Panc1 (cell line): ENCODE results near the gene HGFAC. TPM values are rescaled to one million over a fixed set of nuclear protein-coding genes. Genes with fewer than 3 reads are reported as not detected.

Source experiments
- ATAC-seq: fragments of 200-7000 bp; cut with Tn5 transposase; 2 replicates; pipeline ENCODE4 v1.9.1; 2020; ENCODE audit warnings: mild to moderate bottlenecking, moderate library complexity
- BruUV-seq: library from RNA; stranded (reverse); fragments of 400-500 nt; replicated peaks from 2 replicates; lab custom pipeline; 2021; lab: Mats Ljungman, UMichigan
- CTCF ChIA-PET: fragments of 300-600 bp; sonication (Branson Sonifier 250); formaldehyde crosslinking; loops from one replicate; lab custom pipeline; 2022; ENCODE audit warnings: antibody characterized with exemption; lab: Charles Lee
- POLR2A ChIA-PET: fragments of 300-600 bp; sonication (Branson Sonifier 250); formaldehyde crosslinking; loops from one replicate; lab custom pipeline; 2022; ENCODE audit warnings: antibody characterized with exemption; lab: Charles Lee
- DNase-seq: peaks from one replicate; pipeline ENCODE4 v3.0.0-alpha.2; 2010; ENCODE audit warnings: low read depth, low spot score
- H3K27ac ChIP-seq: 2 replicates; pipeline ENCODE4 v1.5.1; 2011; ENCODE audit warnings: mild to moderate bottlenecking, low read length, inconsistent platforms
- H3K27me3 ChIP-seq: fragments of 200-500 bp; sonication (Bioruptor generic); 2 replicates; pipeline ENCODE4 v1.6.0; 2014; ENCODE audit warnings: low read length, inconsistent platforms; ENCODE audit not compliant: control insufficient read depth, insufficient read depth
- H3K36me3 ChIP-seq: fragments of 200-500 bp; sonication (Bioruptor generic); 2 replicates; pipeline ENCODE4 v1.5.1; 2014; ENCODE audit warnings: inconsistent platforms, mild to moderate bottlenecking, low read length, moderate library complexity; ENCODE audit not compliant: control insufficient read depth, insufficient read depth
- H3K4me1 ChIP-seq: 2 replicates; pipeline ENCODE4 v1.5.1; 2011; ENCODE audit warnings: inconsistent platforms, mild to moderate bottlenecking, low read length, moderate library complexity; ENCODE audit not compliant: control insufficient read depth, insufficient read depth
- H3K4me3 ChIP-seq, 2 experiments: 2 replicates each; pipeline ENCODE4 v1.5.1; 2011 to 2012; ENCODE audit warnings: low read depth in 2 of 2, low read length in 2 of 2, mild to moderate bottlenecking in 2 of 2, inconsistent platforms in 1 of 2, moderate library complexity in 1 of 2
- H3K9me3 ChIP-seq: fragments of 200-500 bp; sonication (Bioruptor generic); 2 replicates; pipeline ENCODE4 v1.5.1; 2014; ENCODE audit warnings: low read depth, mild to moderate bottlenecking, inconsistent platforms, low read length, moderate library complexity; ENCODE audit not compliant: control insufficient read depth, insufficient read depth
- POLR2AphosphoS5 ChIP-seq: IDR thresholded peaks from 2 replicates; pipeline ENCODE4 v1.6.1; 2012; ENCODE audit warnings: mild to moderate bottlenecking, low read depth, low read length, moderate library complexity
- SIN3A ChIP-seq: IDR thresholded peaks from 2 replicates; pipeline ENCODE4 v1.6.1; 2012; ENCODE audit warnings: low read depth, mild to moderate bottlenecking, low read length, moderate library complexity, borderline replicate concordance; ENCODE audit not compliant: insufficient read depth
- TCF7L2 ChIP-seq: IDR thresholded peaks from 2 replicates; pipeline ENCODE4 v1.6.1; 2011; ENCODE audit warnings: mild to moderate bottlenecking, low read depth, low read length, inconsistent platforms
- in situ Hi-C: cut with HindIII; loops from 2 replicates; pipeline ENCODE4 v1.10.0; 2016; ENCODE audit warnings: low sequenced_read_pairs, low pct_unique_long_range_greater_than_20kb
- intact Hi-C: fragments of 100-400 bp; cut with micrococcal nuclease; formaldehyde crosslinking; loops from one replicate; pipeline ENCODE4 v1.10.0; 2022; ENCODE audit not compliant: unreplicated experiment
- total RNA-seq: library from RNA; stranded (reverse); gene quantifications from one replicate; pipeline ENCODE4 v1.2.1, GENCODE V29; 2021; ENCODE audit not compliant: unreplicated experiment
- TF ChIP-seq, protein P1 (sequence below): fragments of 450-650 bp; IDR thresholded peaks from 2 replicates; pipeline ENCODE4 v1.5.1; 2017; ENCODE audit warnings: mild to moderate bottlenecking
- TF ChIP-seq, protein P2 (sequence below), 2 experiments: IDR thresholded peaks; 2 replicates each; pipeline ENCODE4 v1.6.1; 2011 to 2012; ENCODE audit warnings: low read depth in 2 of 2, control low read depth in 1 of 2, low read length in 1 of 2, mild to moderate bottlenecking in 1 of 2, moderate library complexity in 1 of 2; ENCODE audit not compliant: insufficient read depth in 1 of 2

Gene HGFAC
- total RNA-seq, 1 experiment from 2014 or later = 0.59 TPM

DNA sequence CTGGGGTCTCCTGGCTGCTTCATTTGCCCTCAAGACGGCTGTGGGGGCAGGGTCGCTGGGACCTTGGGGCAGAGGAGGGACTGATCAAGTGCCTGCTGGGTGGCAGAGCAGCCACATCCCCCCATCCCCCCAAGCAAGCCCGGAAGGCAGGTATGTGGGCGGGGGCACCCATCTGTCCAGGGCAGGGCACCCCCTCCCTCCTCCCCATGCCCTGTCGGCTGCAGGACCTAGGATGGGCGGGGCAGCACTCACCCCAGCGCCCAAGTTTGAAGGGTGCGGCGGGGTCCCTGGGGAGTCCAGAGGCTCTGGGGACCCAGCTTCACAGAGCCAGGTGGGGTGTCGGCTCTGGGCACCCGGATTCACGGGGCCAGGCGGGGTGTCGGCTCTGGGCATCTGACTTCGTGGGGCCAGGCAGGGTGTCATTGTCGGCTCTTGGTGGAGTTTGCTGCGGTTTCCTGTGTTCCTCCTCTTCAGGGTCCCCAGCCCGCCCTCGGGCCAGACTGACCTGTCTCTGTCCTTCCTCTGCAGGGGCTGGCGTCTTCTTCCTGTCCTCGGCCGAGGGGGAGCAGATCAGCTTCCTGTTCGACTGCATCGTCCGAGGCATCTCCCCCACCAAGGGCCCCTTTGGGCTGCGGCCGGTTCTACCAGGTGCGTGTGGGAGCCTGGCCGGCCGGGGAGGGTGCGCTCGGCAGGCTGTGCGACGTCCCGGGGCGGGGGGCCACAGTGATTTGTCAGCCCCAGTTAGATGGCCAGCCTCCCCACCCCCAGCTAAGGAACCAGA is 43.4 kb downstream of the HGFAC start:
- H3K4me1 ChIP-seq = peaks cover 14% of the 10 kb centered on the region
- intact Hi-C loops = no loop called here
- ChIA-PET CTCF (no interaction called here), POLR2A (no interaction called here)
- no peaks in the 10 kb centered on the region for H3K9me3 ChIP-seq
- no TSS peak for BruUV-seq
- in situ Hi-C loops = no loop called here
- no peaks in the 10 kb centered on the region for H3K27me3 ChIP-seq
- ATAC-seq (no peak), DNase-seq (no peak)
- no peak overlapping the region for H3K27ac ChIP-seq
- no peaks in the 10 kb centered on the region for H3K36me3 ChIP-seq
- H3K4me3 ChIP-seq = no peak overlapping the region; a peak in 1 of 4 replicates
- no peak for TF ChIP-seq SIN3A
- TF ChIP-seq, protein P1, sequence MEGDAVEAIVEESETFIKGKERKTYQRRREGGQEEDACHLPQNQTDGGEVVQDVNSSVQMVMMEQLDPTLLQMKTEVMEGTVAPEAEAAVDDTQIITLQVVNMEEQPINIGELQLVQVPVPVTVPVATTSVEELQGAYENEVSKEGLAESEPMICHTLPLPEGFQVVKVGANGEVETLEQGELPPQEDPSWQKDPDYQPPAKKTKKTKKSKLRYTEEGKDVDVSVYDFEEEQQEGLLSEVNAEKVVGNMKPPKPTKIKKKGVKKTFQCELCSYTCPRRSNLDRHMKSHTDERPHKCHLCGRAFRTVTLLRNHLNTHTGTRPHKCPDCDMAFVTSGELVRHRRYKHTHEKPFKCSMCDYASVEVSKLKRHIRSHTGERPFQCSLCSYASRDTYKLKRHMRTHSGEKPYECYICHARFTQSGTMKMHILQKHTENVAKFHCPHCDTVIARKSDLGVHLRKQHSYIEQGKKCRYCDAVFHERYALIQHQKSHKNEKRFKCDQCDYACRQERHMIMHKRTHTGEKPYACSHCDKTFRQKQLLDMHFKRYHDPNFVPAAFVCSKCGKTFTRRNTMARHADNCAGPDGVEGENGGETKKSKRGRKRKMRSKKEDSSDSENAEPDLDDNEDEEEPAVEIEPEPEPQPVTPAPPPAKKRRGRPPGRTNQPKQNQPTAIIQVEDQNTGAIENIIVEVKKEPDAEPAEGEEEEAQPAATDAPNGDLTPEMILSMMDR = no peak
- TF ChIP-seq, protein P2, sequence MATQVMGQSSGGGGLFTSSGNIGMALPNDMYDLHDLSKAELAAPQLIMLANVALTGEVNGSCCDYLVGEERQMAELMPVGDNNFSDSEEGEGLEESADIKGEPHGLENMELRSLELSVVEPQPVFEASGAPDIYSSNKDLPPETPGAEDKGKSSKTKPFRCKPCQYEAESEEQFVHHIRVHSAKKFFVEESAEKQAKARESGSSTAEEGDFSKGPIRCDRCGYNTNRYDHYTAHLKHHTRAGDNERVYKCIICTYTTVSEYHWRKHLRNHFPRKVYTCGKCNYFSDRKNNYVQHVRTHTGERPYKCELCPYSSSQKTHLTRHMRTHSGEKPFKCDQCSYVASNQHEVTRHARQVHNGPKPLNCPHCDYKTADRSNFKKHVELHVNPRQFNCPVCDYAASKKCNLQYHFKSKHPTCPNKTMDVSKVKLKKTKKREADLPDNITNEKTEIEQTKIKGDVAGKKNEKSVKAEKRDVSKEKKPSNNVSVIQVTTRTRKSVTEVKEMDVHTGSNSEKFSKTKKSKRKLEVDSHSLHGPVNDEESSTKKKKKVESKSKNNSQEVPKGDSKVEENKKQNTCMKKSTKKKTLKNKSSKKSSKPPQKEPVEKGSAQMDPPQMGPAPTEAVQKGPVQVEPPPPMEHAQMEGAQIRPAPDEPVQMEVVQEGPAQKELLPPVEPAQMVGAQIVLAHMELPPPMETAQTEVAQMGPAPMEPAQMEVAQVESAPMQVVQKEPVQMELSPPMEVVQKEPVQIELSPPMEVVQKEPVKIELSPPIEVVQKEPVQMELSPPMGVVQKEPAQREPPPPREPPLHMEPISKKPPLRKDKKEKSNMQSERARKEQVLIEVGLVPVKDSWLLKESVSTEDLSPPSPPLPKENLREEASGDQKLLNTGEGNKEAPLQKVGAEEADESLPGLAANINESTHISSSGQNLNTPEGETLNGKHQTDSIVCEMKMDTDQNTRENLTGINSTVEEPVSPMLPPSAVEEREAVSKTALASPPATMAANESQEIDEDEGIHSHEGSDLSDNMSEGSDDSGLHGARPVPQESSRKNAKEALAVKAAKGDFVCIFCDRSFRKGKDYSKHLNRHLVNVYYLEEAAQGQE (IDR thresholded peaks at IDR 0.05; ENCODE audit: insufficient read depth in 1 of 2, low read depth in 2 of 2, low read length in 1 of 2) = no peak
- no peak for TF ChIP-seq TCF7L2
- no peak for TF ChIP-seq POLR2AphosphoS5

DNA sequence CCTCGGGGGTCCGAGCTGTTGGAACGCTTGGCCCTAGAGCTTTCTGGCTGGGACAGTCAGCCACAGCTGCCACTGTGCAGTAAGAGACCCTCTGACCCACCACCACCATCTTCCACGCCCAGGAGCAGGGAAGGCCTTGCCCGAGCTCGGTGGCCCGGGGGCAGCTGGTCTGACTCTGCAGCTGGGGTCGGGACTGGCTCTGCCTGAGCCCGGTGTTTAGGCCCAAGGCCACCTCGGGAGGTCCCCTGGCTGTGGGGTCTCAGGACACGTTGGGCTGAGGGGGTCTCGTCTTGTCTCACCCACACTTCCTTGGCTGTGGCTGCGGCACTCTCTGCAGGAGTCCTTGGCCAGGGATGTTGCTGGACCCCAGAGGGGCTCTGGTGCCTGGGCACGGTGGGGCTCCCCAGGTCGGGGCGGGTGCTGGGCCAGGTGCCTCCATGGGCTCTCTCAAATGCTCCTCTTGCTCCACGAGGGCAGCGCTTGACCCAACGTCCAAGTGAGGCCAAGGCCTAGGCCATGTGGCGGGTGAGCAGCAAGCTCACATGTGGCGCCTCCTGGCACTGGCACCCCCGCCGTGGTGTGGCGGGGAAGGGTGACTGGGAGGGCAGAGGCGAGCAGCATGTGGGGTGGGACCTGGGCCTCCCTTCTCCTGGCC is 44.2 kb downstream of the HGFAC start:
- no peak for ATAC-seq
- Histone ChIP-seq H3K4me3 (no peak overlapping the region), H3K9me3 (no peaks in the 10 kb centered on the region), H3K36me3 (no peaks in the 10 kb centered on the region), H3K4me1 (peaks cover 14% of the 10 kb centered on the region), H3K27me3 (no peaks in the 10 kb centered on the region), H3K27ac (no peak overlapping the region)
- POLR2A ChIA-PET = no interaction called here
- in situ Hi-C loops (no loop called here), intact Hi-C loops (no loop called here)
- BruUV-seq = no TSS peak
- TF ChIP-seq TCF7L2 = no peak
- TF ChIP-seq, protein P1 = no peak
- CTCF ChIA-PET = no interaction called here
- no peak for DNase-seq
